Sigmoid colon (tissue), 7 donors: ENCODE results near the gene E2F6. TPM values are rescaled to one million over a fixed set of nuclear protein-coding genes. Genes with fewer than 3 reads are reported as not detected.

Source experiments
- DNase-seq: peaks from one replicate; pipeline ENCODE4 v3.0.0-alpha.2; 2019
- H3K27ac ChIP-seq, 4 donors: fragments of 200-600 bp; sonication (generic); one replicate each; pipeline ENCODE4 v1.5.1; 2016 to 2019; ENCODE audit warnings: mild to moderate bottlenecking in 1 of 4
- H3K27me3 ChIP-seq, 3 donors: fragments of 200-600 bp; sonication (generic); one replicate each; pipeline ENCODE4 v1.5.1; 2019; ENCODE audit warnings: mild to moderate bottlenecking in 1 of 3
- H3K36me3 ChIP-seq, 4 donors: fragments of 200-600 bp; sonication (generic); one replicate each; pipeline ENCODE4 v1.5.1; 2016 to 2019
- H3K4me1 ChIP-seq, 4 donors: fragments of 200-600 bp; sonication (generic); one replicate each; pipeline ENCODE4 v1.5.1; 2017 to 2019
- H3K4me3 ChIP-seq, 4 donors: fragments of 200-600 bp; sonication (generic); one replicate each; pipeline ENCODE4 v1.5.1; 2017 to 2019; ENCODE audit warnings: mild to moderate bottlenecking in 2 of 4, moderate library complexity in 1 of 4
- H3K9me3 ChIP-seq, 4 donors: fragments of 200-600 bp in 3 of 4; sonication (generic) in 3 of 4; one replicate each; pipeline versions ENCODE4 v1.5.1 to v1.6.1; 2013 to 2019
- CTCF ChIP-seq, 4 experiments: fragments of 450-650 bp in 3 of 4; fragments of 200-600 bp in 1 of 4; IDR thresholded peaks; one replicate each; pipeline ENCODE4 v1.5.1; 2016 to 2019; ENCODE audit warnings: antibody characterized with exemption in 4 of 4, mild to moderate bottlenecking in 3 of 4, moderate library complexity in 2 of 4
- EP300 ChIP-seq, 4 donors: sonication (generic); formaldehyde crosslinking; IDR thresholded peaks; one replicate each; pipeline ENCODE4 v1.6.1; 2017; ENCODE audit warnings: antibody characterized with exemption in 4 of 4
- POLR2A ChIP-seq, 2 donors: fragments of 450-650 bp; IDR thresholded peaks; one replicate each; pipeline ENCODE4 v1.6.1; 2016; ENCODE audit warnings: antibody characterized with exemption in 2 of 2, mild to moderate bottlenecking in 2 of 2, moderate library complexity in 2 of 2
- POLR2AphosphoS5 ChIP-seq, 4 donors: sonication (generic); formaldehyde crosslinking; IDR thresholded peaks; one replicate each; pipeline ENCODE4 v1.6.1; 2017; ENCODE audit warnings: antibody characterized with exemption in 4 of 4
- WGBS, 2 donors: extraction: QIAGEN DNeasy Blood & Tissue Kit; methylation state at CpG; one replicate each; pipeline ENCODE4 v1.1.7; 2013; 5-methylcytosine and 5-hydroxymethylcytosine counted together
- intact Hi-C: fragments of 100-400 bp; cut with DNase I; formaldehyde crosslinking; loops from one replicate; pipeline ENCODE4 v1.15.1; 2023
- polyA plus RNA-seq, 3 donors: library from polyadenylated mRNA; stranded (reverse); fragments of 200-250 nt; gene quantifications; one replicate each; pipeline ENCODE4 v1.2.3, GENCODE V29; 2013
- total RNA-seq, 4 donors: library from RNA; depleted of rRNA; stranded (reverse); fragments of >200 nt; gene quantifications; one replicate each; pipeline ENCODE4 v1.1.0, GENCODE V29; 2016
- donor health status: healthy with polysubstance abuse.
- donor health status: Bipolar disorder and iron deficiency.
- donor health status: healthy.

Gene E2F6
- total and polyA plus RNA-seq, 7 donors: 3.6 to 24.2 (median 11.8) TPM

GRCh38 chr2:11411244-11411643, 54.7 kb downstream of the E2F6 start:
- 93 to 94% methylated on average over 1 of the region's 1 CpG for WGBS, 2 donors

DNA sequence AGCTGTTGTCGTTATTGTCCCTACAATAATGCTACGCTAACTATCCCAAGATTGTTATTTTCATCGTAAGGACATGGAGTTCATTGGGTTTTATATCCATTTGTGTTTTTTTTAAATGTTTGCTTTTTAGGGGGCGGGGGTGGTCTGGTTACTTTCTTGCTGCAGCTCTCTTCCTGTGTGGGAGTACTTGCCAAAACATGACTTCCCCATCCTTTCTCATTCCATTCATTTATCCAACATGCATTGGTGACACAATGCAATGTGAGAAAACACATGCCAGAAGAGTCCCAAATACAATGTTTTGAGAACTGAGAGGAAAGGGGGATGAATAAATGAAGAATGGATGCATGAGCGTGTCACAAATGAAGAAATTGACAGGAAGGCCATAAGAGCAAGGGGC, 55.9 kb downstream of the E2F6 start:
- intact Hi-C loops: no loop called here
- 86 to 91% methylated on average over 5 of the region's 5 CpGs for WGBS, 2 donors
- no peaks in the 10 kb centered on the region for H3K27me3 ChIP-seq
- H3K9me3 ChIP-seq: no peaks in the 10 kb centered on the region
- H3K27ac ChIP-seq: no peak overlapping the region
- no peak for TF ChIP-seq CTCF (IDR thresholded peaks at IDR 0.05)
- TF ChIP-seq POLR2AphosphoS5 (IDR thresholded peaks at IDR 0.05): no peak
- TF ChIP-seq EP300 (IDR thresholded peaks at IDR 0.05): no peak
- no peak for TF ChIP-seq POLR2A (IDR thresholded peaks at IDR 0.05)
- H3K4me3 ChIP-seq: no peak overlapping the region
- no peak for DNase-seq
- peaks cover 0 to 31% (median 14%) of the 10 kb centered on the region in 4 donors for H3K4me1 ChIP-seq
- no peaks in the 10 kb centered on the region for H3K36me3 ChIP-seq

More at GRCh38 chr2:11411244-11411643, 54.7 kb downstream of the E2F6 start:
- no peaks in the 10 kb centered on the region for H3K36me3 ChIP-seq
- no peak overlapping the region for H3K4me3 ChIP-seq
- TF ChIP-seq POLR2A (IDR thresholded peaks at IDR 0.05) (no peak), CTCF (IDR thresholded peaks at IDR 0.05) (no peak), EP300 (IDR thresholded peaks at IDR 0.05) (no peak), POLR2AphosphoS5 (IDR thresholded peaks at IDR 0.05) (no peak)
- intact Hi-C loops: no loop called here
- no peak for DNase-seq
- peak overlapping the region in 2 of 4 donors; percentile 2 to 3 for H3K27ac ChIP-seq
- no peaks in the 10 kb centered on the region for H3K27me3 ChIP-seq
- no peaks in the 10 kb centered on the region for H3K9me3 ChIP-seq
- peaks cover 0 to 28% (median 14%) of the 10 kb centered on the region in 4 donors for H3K4me1 ChIP-seq

- Histone ChIP-seq H3K27me3 (no peaks in the 10 kb centered on the region), H3K4me3 (no peak overlapping the region), H3K4me1 (peaks cover 0 to 31% (median 14%) of the 10 kb centered on the region in 4 donors), H3K36me3 (no peaks in the 10 kb centered on the region), H3K27ac (no peak overlapping the region), H3K9me3 (no peaks in the 10 kb centered on the region)
- intact Hi-C loops: no loop called here
- 90 to 91% methylated on average over 1 of the region's 1 CpG for WGBS, 2 donors
- no peak for DNase-seq
- TF ChIP-seq POLR2A (IDR thresholded peaks at IDR 0.05) (no peak), POLR2AphosphoS5 (IDR thresholded peaks at IDR 0.05) (no peak), CTCF (IDR thresholded peaks at IDR 0.05) (no peak), EP300 (IDR thresholded peaks at IDR 0.05) (no peak)
Measured at GRCh38 chr2:11409572-11409959, 56.4 kb downstream of the E2F6 start.

GRCh38 chr2:11408959-11409571, 56.9 kb downstream of the E2F6 start:
- no peaks in the 10 kb centered on the region for H3K27me3 ChIP-seq
- H3K36me3 ChIP-seq: no peaks in the 10 kb centered on the region
- DNase-seq: no peak
- 89 to 96% methylated on average over 1 of the region's 1 CpG for WGBS, 2 donors
- no peak for TF ChIP-seq POLR2A (IDR thresholded peaks at IDR 0.05)
- no peak for TF ChIP-seq EP300 (IDR thresholded peaks at IDR 0.05)
- TF ChIP-seq CTCF (IDR thresholded peaks at IDR 0.05): no peak
- no peak for TF ChIP-seq POLR2AphosphoS5 (IDR thresholded peaks at IDR 0.05)
- H3K4me3 ChIP-seq: no peak overlapping the region
- no peak overlapping the region for H3K27ac ChIP-seq
- intact Hi-C loops: no loop called here
- no peaks in the 10 kb centered on the region for H3K9me3 ChIP-seq
- H3K4me1 ChIP-seq: peaks cover 0 to 31% (median 14%) of the 10 kb centered on the region in 4 donors

- Histone ChIP-seq H3K36me3 (no peaks in the 10 kb centered on the region), H3K9me3 (no peaks in the 10 kb centered on the region), H3K4me1 (peaks cover 0 to 28% (median 14%) of the 10 kb centered on the region in 4 donors), H3K27me3 (no peaks in the 10 kb centered on the region), H3K27ac (peak overlapping the region; percentile 15 to 75 (median 58)), H3K4me3 (no peak overlapping the region)
- TF ChIP-seq POLR2AphosphoS5 (IDR thresholded peaks at IDR 0.05) (no peak), POLR2A (IDR thresholded peaks at IDR 0.05) (no peak), CTCF (IDR thresholded peaks at IDR 0.05) (no peak), EP300 (IDR thresholded peaks at IDR 0.05) (no peak)
- intact Hi-C loops: no loop called here
- DNase-seq: no peak
- 77 to 87% methylated on average over 6 of the region's 6 CpGs for WGBS, 2 donors
Measured at GRCh38 chr2:11407413-11407812, 58.5 kb downstream of the E2F6 start.
